Hippocampal formation (tissue), 2 donors: Measurements from ENCODE around the gene PADI2.
A peak's percentile ranks its signal among the peaks of the same experiment; 100 is the strongest.

Experiments
- DNase-seq, 2 donors: peaks; one replicate each; lab custom pipeline; 2025; lab: John Stamatoyannopoulos, UW

The PADI2 gene

GRCh38 chr1:17053685-17054410 lies 65.4 kb downstream of the PADI2 start, which contains the start of gene SDHB:
Gene SDHB, minus strand, starts transcription at chr1:17054032. Its CDS starts 13 bp downstream, at chr1:17054019.
- DNase-seq: peak; percentile 97 to 99

GRCh38 chr1:17053086-17053684 lies 66.1 kb downstream of the PADI2 start:
- no peak for DNase-seq

- no peak for DNase-seq
These were observed 66.6 kb downstream of the PADI2 start for GRCh38 chr1:17052641-17053040.

GRCh38 chr1:17052038-17052437 lies 67.2 kb downstream of the PADI2 start:
- DNase-seq: no peak

GRCh38 chr1:17047924-17048323 lies 71.3 kb downstream of the PADI2 start:
- no peak for DNase-seq

GRCh38 chr1:17046334-17046657 lies 73.0 kb downstream of the PADI2 start:
- DNase-seq: no peak

- peak in 1 of 2 donors; percentile 67 for DNase-seq
These were observed 73.5 kb downstream of the PADI2 start for GRCh38 chr1:17045634-17046333.

- no peak for DNase-seq
These were observed 74.1 kb downstream of the PADI2 start for GRCh38 chr1:17045150-17045549.

- no peak for DNase-seq
These were observed 75.6 kb downstream of the PADI2 start for GRCh38 chr1:17043676-17044075.

GRCh38 chr1:17040135-17040534 lies 79.1 kb downstream of the PADI2 start:
- DNase-seq: no peak

GRCh38 chr1:17039522-17039921 lies 79.7 kb downstream of the PADI2 start:
- no peak for DNase-seq

GRCh38 chr1:17033481-17033880 lies 85.8 kb downstream of the PADI2 start:
- no peak for DNase-seq

- DNase-seq: no peak
These were observed 86.5 kb downstream of the PADI2 start for GRCh38 chr1:17032741-17033140.

- DNase-seq: no peak
These were observed 87.8 kb downstream of the PADI2 start for GRCh38 chr1:17031436-17031835.

GRCh38 chr1:17030206-17030605 lies 89.0 kb downstream of the PADI2 start:
- DNase-seq: no peak

GRCh38 chr1:17028662-17029188 lies 90.5 kb downstream of the PADI2 start:
- DNase-seq: no peak

GRCh38 chr1:17027900-17028299 lies 91.4 kb downstream of the PADI2 start:
- DNase-seq: no peak

GRCh38 chr1:17027403-17027802 lies 91.8 kb downstream of the PADI2 start:
- DNase-seq: no peak

- no peak for DNase-seq
These were observed 94.5 kb downstream of the PADI2 start for GRCh38 chr1:17024721-17025120.

- DNase-seq: no peak
These were observed 95.7 kb downstream of the PADI2 start for GRCh38 chr1:17023573-17023972.

- no peak for DNase-seq
These were observed 96.1 kb downstream of the PADI2 start for GRCh38 chr1:17023102-17023501.

GRCh38 chr1:17021896-17022295 lies 97.4 kb downstream of the PADI2 start:
- DNase-seq: peak in 1 of 2 donors; percentile 23

- DNase-seq: no peak
These were observed 98.7 kb downstream of the PADI2 start for GRCh38 chr1:17020502-17020901.
